Esophagus muscularis mucosa (tissue), 4 donors: ENCODE results near the gene CAMK1D.

ENCODE experiments used
- CTCF ChIP-seq, 3 experiments: fragments of 200-600 bp in 2 of 3; fragments of 450-650 bp in 1 of 3; sonication (generic) in 2 of 3; IDR thresholded peaks; one replicate each; pipeline ENCODE4 v1.5.1; 2017 to 2019; ENCODE audit warnings: antibody characterized with exemption in 3 of 3, mild to moderate bottlenecking in 2 of 3, moderate library complexity in 1 of 3
- EP300 ChIP-seq: sonication (generic); formaldehyde crosslinking; IDR thresholded peaks from one replicate; pipeline ENCODE4 v1.6.1; 2017; ENCODE audit warnings: antibody characterized with exemption
- POLR2A ChIP-seq: fragments of 450-650 bp; IDR thresholded peaks from one replicate; pipeline ENCODE4 v1.6.1; 2017; ENCODE audit warnings: antibody characterized with exemption, moderate library complexity, mild to moderate bottlenecking, low read depth
- POLR2AphosphoS5 ChIP-seq, 2 donors: sonication (generic); formaldehyde crosslinking; IDR thresholded peaks; one replicate each; pipeline ENCODE4 v1.6.1; 2017; ENCODE audit warnings: antibody characterized with exemption in 2 of 2

- no peak for TF ChIP-seq CTCF (IDR thresholded peaks at IDR 0.05)
- no peak for TF ChIP-seq EP300
- no peak for TF ChIP-seq POLR2AphosphoS5 (IDR thresholded peaks at IDR 0.05)
- TF ChIP-seq POLR2A, result no peak
These were observed 423.6 kb downstream of the CAMK1D start for GRCh38 chr10:12772797-12773587.
